ENCODE measurements around the gene ELMO1.
A peak's percentile ranks its signal among the peaks of the same experiment; 100 is the strongest.

The ELMO1 gene

DNA sequence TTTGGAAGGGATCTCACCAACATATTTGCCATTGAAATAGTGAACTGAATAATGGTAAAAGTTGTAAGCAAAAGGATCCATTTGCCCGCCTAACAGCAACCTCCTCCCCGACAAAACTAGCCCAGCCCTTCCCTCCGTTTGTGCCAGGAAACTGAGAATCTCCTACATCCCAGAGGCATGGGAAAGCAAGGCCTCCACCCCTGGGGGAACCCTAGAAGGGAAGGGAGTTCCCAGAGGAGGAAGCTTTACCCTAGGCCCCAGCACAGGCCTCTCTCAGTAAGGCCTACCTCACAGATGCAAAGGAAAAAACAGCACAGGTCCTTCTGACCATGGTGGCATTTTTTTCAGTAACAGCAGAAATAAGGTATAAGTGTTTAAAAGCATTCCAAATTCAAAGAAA, 229.7 kb downstream of the ELMO1 start:
- DNase-seq (ENCODE audit: low read depth in 2 of 2), result no peak

DNA sequence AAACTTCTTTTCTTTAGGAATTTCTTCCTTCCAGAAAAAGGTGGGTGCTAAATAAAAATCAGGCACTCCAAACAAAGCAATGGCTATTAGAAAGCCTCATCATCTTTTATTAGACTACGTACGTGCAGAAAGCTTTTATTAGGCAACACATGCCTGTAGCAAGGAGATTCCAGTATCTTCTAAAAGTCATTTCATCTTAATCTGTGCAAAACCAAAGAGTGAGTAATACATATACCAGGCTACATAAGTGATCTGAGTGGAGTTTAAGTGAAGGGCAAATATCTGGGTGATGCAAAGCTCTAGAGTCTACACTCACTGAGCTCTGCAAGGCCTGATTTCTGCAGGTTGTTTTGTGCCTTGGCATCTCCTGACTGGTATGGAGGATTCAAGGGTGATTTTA, 231.7 kb downstream of the ELMO1 start:
- no peak for DNase-seq (ENCODE audit: low read depth in 2 of 2)

DNA sequence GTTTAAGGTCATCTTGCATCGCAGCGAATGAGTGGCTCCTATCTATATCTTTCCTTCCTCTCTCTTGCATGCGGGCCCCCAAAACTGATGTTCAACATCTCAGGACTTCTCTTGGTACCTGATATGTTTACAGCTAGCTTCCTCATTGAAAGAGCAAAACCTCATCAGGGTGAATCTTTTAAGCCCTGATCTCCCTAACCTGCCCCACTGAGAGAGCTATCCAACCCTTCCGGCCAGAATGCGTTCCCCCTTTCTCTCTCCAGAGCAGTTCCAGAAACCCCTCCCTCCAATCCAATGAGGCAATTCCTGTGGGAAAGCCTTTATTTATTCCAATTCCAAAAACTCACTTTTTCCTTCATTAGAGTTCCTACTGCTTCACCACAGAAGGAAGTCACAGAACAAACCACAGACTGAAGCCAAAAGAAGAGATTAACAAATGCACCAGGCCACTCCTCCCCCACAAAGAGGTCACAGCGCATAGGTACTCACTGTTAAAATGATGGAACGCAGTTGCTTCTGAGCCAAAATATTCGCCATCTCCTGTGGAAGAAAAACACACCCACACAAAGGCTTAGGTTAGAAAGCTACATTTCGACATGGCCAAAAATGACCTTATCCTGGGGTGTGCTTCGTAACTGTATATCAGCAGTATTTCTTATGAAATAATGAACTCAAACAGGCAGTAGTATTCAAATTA, 232.4 kb downstream of the ELMO1 start:
- no peak for DNase-seq (ENCODE audit: low read depth in 2 of 2)

DNA sequence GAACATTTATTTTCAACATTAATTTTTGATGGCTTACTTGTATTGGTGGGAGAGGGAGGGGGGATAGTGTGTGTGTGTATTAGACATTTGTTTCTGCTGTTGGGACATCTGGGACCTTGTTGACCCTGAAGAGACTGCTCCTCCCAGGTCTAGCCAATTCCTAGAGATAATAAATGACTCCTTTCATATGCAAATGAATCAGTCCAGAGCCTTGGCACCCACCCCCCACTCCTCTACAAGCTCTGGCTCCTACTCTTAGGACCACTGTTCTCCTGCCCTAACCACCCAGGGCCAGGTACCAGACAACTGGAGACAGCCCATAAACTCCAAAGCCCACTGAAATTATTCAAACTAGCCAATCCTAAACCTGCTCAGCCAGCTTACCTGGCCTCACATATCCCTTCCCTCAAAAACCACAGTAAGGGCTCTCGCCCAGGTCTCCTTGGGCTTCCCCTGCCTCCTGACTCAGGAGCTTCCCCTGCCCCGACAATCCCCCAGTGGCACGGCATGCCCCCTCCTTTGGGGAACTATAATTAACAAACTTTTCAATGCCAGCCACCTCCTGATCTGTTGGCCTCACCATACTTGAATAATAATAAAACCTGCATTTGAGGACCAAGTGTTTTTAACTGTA, 233.3 kb downstream of the ELMO1 start:
- no peak for DNase-seq (ENCODE audit: low read depth in 2 of 2)

DNA sequence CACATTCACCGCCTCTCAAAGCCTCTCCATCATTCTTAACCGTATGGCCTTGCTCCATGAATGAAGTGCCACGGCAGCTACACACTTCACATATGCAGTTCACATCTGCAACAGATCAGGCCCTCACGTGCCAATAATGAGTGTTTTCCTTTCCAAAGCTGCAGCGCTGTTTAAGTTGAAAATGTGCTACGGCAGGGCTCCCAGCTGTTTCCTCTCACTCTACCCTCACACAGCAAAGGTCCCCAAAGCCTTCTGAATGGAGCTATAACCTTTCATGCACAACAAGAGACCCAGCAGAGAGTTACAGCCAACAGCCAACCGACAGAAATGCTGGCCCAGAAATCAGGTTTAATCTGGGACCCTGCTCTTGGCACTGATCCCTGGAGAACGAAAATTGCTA, 236.1 kb downstream of the ELMO1 start:
- no peak for DNase-seq (ENCODE audit: low read depth in 2 of 2)

DNA sequence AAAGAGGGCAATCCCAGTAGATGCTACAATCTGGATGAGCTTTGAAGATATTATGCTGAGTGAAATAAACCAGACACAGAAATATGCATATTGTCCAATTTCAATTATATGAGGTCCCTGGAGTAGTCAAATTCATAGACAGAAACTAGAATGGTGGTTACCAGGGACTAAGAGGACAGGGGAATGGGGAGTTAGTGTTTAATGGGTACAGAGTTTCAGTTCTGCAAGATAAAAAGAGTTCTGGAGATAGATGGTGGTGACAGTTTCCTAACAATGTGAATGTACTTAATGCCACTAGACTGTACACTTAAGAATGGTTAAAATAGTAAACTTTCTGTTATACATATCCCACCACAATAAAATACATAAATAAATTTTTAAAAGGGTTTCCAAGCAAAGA, 236.6 kb downstream of the ELMO1 start:
- DNase-seq (ENCODE audit: low read depth in 2 of 2), result no peak

DNA sequence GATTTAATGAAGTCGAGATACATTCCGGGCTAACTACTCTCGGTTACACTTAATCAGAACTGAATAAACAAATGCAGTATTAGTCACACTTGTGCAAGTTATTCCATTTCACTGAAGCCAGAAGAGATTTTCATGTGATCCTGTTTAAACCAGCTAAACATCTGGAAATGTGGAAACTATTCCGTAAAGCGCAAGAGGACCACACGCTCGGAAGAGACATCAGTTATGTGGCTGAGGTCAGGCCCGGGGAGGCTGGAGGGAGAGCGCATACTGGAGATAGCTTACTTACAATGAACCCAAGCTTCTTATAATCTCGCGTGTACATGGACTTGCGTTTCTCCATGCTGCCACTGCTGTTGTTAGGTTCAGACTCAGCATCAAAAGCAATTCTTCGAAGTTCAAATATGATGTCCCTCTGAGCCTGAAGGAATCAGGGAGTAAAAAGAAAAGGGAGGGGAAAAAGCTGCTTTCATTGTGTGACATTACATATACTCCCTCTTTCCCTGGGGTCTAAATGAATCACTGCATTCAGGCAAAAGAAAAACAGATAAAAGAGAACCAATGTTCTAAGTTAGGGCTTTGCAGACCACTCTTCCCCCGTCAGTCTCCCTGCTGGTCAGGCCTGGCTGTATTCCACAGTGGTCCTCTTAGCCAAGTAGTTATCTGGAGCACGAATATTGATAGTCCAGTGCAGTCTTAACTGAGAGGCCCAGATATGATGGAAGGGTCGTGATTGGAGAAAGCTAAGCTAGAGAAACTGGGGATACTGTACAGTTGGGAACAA, 237.4 kb downstream of the ELMO1 start:
- DNase-seq (ENCODE audit: low read depth in 2 of 2), result no peak

DNA sequence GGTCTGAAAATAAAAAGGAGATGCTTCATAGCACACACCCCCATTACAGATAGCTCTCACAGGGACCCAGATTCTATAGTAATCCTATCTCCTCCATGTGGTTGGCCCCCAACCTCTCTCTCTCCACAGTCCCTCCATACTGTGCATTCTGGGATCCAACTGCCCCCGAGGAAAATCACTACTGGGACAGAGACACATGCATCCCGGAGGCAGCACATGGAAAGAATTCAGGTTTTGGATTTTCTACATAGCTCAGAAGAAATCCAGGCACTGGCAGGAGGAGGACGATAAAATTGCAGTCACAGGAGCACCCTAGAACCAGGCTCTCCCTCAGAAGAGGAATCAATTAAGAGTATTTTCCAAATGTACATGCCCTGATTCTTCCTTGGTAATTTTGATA, 239.5 kb downstream of the ELMO1 start:
- DNase-seq (ENCODE audit: low read depth in 2 of 2), result no peak

DNA sequence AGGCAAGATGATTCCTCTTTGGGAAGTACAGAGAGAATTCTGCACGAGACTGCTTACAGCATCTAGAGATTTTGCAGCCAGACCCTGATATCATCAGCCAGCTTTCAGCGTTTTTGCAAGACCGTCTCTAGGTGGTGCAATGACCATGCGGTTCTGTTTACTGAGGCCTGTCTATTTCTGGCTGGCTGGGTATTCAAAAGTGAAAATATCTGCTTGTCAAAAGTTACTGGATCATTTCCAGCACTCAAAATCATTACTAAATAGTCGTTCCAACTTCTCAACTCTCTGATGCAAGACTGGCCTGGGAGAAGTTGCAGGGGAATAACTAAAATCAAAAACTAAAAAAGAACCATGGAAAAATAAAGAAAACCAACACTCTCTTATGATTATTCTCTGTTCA, 240.1 kb downstream of the ELMO1 start:
- no peak for DNase-seq (ENCODE audit: low read depth in 2 of 2)

DNA sequence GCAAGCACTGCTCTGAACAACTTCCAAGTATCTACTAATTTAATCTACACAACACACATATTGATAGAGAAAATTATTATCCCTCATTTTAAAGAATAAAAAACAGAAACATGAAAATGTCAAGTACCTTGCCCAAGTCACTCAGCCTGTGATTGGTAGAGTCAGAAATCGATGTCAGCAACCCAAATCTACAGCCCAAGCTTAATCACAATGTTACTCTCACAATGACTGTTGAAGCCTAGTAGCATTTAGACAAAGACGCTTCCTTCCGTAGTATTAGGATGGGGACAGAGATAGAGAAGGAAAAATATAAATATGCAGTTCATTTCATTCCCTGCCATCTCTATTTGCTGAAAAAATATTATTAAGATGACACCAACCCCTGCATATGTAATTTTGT, 242.5 kb downstream of the ELMO1 start:
- no peak for DNase-seq (ENCODE audit: low read depth in 2 of 2)

DNA sequence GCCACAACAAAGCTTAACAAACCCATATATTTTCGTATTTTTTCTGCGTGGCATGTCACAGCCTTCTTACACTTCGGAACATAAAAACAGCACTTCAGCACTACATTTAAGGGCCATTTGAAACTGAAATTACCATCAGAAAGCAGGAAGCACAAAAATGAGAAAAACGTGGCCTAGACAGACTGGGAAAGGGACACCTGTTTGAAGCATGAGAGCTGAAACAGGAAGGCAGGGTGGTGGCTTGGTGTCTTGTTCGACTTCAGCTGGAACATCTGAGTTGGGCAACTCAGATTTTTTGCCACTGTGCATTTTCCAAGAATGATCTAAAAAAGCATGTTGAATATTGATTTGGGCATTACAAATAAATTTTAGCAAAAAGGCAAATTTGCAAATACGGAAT, 243.2 kb downstream of the ELMO1 start:
- DNase-seq (ENCODE audit: low read depth in 2 of 2), result no peak

DNA sequence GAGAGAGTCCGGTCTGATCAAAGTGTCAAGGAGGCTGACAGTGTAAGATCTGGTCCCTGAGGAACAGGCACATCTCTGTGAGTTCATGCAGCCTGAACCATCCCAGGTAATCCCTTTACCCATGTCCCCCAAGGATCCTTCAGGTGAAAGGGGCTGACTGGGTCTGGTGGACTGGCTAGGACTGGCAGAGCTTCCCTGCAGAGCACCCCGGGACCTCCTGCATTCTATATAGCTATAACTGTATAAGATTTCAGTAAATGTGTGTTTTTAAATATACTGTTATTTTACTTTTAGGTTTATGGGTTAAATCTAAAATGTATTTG, 246.8 kb downstream of the ELMO1 start:
- DNase-seq (ENCODE audit: low read depth in 2 of 2), result no peak

DNA sequence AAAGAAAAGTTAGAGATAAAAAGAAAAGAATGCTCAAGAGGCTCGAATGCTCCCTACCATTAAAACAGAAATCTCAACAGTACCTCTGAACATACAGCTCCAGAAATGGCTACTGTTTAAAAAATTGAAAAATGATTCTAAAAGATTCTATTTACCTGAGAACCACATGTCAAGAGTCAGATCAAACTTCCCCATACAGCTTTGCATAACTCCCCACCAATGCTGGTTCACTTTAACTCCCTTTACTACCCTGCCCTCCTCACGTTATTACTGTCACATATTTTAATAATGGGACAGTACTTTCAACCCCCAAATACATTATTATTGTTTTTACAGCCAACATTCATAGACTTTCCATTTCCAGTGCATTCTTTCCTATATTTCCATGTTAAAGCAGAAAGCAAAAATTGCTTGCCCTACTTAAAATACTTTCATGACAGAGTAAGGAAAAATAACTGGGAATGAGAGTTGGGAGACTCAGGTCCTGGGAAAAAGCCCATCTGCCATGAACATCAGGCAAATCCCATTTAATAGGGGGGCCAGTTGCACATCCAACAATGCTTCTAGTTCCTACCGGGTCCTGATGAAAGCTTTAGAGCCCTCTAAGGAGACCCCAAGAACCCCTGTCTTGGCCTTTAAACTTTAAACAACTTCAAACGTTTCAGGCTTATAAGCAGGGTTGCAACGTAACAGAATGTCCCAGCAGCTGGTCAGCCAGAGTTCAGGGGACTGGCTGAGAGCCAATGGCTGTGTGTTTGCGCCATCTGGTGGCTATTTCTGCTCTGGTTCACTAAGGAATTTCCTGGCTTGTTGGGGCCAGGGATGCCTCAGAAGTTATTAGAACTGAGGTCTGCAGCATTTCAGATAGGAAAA, 247.4 kb downstream of the ELMO1 start:
- peak; percentile 17 to 35 for DNase-seq (ENCODE audit: low read depth in 2 of 2)

DNA sequence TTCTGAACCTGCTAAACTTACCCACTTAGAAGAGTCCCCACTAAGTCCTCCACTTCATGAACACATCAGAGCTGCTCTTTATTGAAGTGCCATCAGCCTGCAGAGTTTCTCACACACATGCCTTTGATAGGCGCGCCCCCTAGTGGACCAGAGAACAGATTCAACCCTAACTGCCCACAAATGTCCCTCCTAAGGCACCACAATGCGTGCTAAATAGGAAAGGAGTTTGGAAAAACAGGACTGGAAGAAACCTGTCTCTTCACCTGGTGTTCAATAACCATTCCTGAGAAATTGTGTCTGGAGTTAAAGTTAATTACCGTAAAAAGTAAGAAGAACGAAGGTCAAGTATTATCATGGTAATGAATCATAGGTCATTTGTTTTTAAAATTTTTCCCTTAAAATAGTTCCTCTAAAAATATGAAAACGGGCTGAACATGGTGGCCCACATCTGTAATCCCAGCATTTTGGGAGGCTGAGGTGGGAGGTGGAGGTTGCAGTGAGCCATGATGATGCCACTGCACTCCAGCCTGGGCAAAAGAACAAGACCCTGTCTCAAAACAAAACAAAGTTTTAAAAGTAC, 249.7 kb downstream of the ELMO1 start:
- DNase-seq (ENCODE audit: low read depth in 2 of 2), result peak; percentile 64 to 68

DNA sequence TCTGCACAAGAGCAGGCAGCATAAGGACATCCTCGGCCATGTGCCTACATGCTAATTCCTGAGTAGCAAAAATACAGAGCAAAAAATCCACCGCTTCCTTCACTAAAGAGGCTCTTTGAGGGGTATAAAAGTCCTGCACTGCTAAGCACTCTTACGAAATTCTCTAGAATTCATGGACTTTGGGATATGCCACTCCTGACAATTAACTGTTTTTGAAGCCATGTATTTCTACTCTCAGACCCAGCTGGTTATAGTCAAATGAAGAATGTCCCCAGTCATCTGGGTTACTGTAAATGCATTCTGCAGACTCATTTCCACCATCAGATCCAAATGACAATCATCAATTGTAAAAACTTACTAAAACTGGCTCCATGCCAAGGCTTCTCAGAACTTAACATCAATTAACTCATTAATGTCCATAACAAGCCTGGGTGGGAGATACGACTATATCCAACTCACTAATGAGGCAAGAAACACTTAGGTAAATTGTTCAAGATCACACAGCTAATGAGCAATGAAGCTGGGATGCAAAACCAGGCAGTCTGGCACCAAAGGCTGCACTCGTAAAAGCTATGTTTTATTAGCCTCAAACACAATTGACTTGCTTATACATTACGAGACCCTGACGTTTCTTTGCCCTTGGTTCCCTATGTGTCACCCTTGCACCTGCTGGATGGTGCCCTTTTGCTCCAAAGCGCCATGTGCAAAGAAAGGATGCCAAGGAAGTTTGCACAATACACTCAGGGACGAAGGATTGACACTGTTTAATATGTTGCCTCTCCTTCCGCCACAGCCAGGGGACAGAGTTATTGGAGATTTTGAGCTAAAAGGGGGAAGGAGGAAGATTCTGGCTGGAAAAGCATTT, 250.4 kb downstream of the ELMO1 start:
- DNase-seq (ENCODE audit: low read depth in 2 of 2), result no peak

DNA sequence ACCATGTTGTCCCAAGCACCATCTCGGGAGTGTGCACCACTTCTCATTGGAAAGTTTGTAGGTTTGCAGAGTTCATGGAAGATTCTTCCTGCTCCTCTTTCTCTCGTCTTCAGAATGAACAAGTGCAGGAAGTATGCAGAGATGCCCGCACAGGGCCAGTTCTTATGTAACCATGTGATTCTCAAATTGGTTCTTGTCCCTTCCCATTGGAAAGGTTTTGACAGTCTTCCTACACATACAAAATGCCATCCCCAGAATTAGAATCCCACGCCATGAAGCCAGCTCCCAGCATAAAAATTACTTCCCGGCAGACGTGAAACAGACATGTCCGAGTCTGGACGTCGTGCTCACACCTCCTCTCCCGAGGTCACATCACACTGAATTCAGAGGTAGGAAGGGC, 251.6 kb downstream of the ELMO1 start:
- DNase-seq (ENCODE audit: low read depth in 2 of 2), result no peak

DNA sequence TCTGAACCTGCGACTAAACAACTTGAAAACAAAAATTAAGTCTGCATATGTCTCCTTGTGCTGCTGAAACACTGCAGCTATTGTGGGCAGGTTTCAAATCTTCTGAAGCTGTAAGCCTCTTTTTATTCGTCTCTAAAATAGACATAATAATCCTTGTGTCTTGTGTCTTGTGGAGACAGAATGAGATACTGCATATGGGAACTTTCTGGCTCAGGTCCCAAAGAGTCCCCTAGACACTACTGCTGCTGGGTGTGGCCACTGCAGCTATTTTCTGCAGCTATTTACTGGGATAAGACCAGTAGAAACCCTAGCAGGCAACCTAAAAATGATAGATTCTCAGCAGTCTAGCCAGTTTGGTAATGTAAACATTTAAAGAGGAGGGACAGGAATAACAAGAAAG, 252.0 kb downstream of the ELMO1 start:
- no peak for DNase-seq (ENCODE audit: low read depth in 2 of 2)

DNA sequence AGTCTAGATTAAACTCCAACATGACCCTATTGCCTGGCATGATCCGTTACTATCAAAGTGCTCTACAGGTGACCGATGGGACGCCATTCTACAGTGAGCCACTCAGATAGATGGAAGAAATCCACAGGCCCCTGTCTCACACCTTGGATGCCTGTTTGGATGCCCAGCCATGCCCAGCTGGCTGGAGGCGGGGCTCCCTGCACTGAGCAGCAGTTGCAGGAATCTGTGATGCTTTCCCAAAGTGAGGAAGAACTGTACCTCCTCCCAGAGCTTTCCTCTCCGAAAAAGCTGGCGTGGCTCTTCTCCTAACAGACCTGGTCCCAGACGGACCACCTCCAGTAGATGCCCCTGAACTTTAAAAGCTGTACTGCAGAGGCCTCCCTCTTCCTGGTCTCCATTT, 253.3 kb downstream of the ELMO1 start:
- no peak for DNase-seq (ENCODE audit: low read depth in 2 of 2)

DNA sequence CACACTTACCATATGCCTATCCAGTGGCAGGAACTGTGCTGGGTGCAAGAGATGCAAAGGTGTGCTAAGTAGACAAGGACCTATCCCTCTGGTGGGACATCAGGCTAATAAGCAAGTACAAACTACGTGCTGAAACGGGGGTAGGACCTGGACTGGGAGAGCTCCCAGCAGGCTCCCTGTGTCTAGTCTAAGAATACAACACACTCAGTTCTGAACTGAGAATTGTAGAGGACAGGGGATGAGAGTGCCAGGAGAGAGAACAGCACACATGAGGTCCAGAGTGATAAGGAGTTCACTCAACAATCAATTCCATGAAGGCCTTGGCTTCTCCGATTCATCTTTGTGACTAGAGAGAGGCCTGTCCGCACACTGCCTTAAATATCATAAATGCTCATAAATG, 253.7 kb downstream of the ELMO1 start:
- DNase-seq (ENCODE audit: low read depth in 2 of 2), result no peak

DNA sequence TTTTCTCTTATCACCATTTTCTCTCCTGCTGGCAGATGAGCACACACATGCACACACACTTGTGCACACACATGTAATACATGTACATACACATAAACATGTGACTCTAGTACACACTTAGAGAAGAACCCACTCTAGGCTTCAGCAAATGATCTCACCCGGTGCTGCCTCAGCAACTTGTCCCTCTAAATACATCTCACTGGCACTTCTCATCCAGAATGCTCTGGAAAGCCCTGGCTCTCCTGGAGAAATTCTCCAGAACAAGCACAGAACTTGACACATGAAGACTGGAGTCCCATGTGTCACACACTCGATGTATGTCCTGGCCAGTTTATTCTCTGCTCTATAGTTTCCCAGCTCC, 254.9 kb downstream of the ELMO1 start:
- no peak for DNase-seq (ENCODE audit: low read depth in 2 of 2)

Measured in stimulated activated CD4-positive, alpha-beta T cell treated with anti-CD3 and anti-CD28 coated beads, Interleukin-1b, Interleukin-23, amount 100 ng/mL, for 4 hours (primary cell).